Activated CD4-positive, alpha-beta memory T cell treated with anti-CD3 and anti-CD28 coated beads, Interleukin-2, amount 10 ng/mL, durations not matched to agents 7 days and 5 days (primary cell): ENCODE results near the gene SIL1. TPM values are rescaled to one million over a fixed set of nuclear protein-coding genes. Genes with fewer than 3 reads are reported as not detected.

ENCODE experiments used
- CTCF ChIA-PET: fragments of 350-600 bp; sonication (Branson Sonifier 250); formaldehyde crosslinking; loops from one replicate; lab custom pipeline; 2021; ENCODE audit warnings: antibody characterized with exemption, inconsistent platforms; lab: Charles Lee
- POLR2A ChIA-PET: fragments of 350-600 bp; sonication (Branson Sonifier 250); formaldehyde crosslinking; loops from one replicate; lab custom pipeline; 2021; ENCODE audit warnings: antibody characterized with exemption; lab: Charles Lee
- DNase-seq: peaks from one replicate; pipeline ENCODE4 v3.0.0-alpha.2; 2020
- H3K27ac Mint-ChIP-seq: one replicate; pipeline ENCODE4 v1.8.0; 2021; ENCODE audit warnings: mild to moderate bottlenecking, mixed read lengths
- H3K27me3 Mint-ChIP-seq: one replicate; pipeline ENCODE4 v1.8.0; 2021; ENCODE audit warnings: mixed read lengths
- H3K36me3 Mint-ChIP-seq: one replicate; pipeline ENCODE4 v1.8.0; 2021; ENCODE audit warnings: low read depth, mixed read lengths
- H3K4me1 Mint-ChIP-seq: one replicate; pipeline ENCODE4 v1.8.0; 2021; ENCODE audit warnings: mixed read lengths
- H3K4me3 Mint-ChIP-seq: one replicate; pipeline ENCODE4 v1.8.0; 2021; ENCODE audit warnings: mild to moderate bottlenecking, mixed read lengths
- H3K9me3 Mint-ChIP-seq: one replicate; pipeline ENCODE4 v1.8.0; 2021; ENCODE audit warnings: mixed read lengths
- total RNA-seq, 2 experiments: library from RNA; stranded (reverse); gene quantifications; one replicate each; pipeline ENCODE4 v1.2.3, GENCODE V29; 2021

The SIL1 gene
- total RNA-seq, 2 experiments from 2014 or later = 23.1 to 39.7 TPM

DNA sequence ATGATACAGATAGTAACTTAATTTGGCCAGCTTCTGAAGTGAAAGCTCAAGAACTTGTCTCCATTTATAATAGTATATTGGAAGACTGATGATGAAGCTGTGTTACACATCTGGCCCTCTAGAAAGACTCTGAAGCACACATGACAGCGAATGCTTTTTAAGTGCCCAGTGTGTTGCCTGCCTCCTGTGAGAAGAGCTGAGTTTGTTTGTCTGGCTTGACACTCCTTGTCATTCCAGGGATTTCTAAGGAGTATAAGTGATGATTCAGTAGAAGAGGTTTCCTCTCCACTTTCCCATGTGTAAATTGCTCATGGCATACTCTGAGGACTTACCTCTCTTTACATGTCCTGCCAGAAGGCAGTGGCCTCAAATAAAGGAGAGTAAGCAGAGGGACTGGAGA lies 292.6 kb downstream of the SIL1 start:
- Mint-ChIP-seq H3K27ac (no peak overlapping the region), H3K4me1 (peaks cover 19% of the 10 kb centered on the region), H3K9me3 (no peaks in the 10 kb centered on the region), H3K27me3 (no peaks in the 10 kb centered on the region), H3K4me3 (no peak overlapping the region), H3K36me3 (peaks cover 24% of the 10 kb centered on the region)
- CTCF ChIA-PET = no interaction called here
- POLR2A ChIA-PET = no interaction called here
- DNase-seq = no peak

DNA sequence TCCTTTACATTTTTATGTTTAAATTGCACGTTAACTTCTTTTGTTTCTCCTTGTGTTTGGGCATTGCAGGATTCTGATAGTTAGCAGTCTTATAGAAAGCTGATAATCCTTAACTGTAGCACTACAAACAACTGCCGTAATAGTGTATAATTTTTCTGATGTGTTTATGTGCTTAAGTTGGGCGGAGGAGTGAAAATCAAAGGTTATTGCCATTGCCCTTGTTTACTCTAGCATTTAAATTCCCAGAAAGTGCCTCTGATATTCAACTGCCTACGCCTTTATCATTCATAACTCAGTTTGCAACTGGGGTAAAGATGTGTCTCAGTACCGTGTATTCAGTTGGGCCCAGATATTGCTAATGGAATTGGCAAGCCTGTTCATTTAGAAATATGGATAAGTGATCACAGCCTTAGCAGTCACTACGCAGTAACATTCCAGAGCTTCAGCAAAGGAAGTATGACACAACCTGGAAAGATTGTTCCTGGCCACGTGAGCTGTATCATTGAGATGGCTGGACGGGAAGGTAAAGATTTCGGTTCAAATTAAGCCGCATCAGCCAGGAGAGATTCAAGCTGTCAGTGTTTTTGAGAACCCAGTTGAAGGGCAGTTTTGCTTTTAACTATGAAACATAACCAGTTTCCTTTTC lies 294.9 kb downstream of the SIL1 start:
- Mint-ChIP-seq H3K36me3 (peaks cover 13% of the 10 kb centered on the region), H3K4me1 (peaks cover 22% of the 10 kb centered on the region), H3K27me3 (peaks cover 2% of the 10 kb centered on the region), H3K9me3 (no peaks in the 10 kb centered on the region), H3K27ac (no peak overlapping the region), H3K4me3 (no peak overlapping the region)
- no peak for DNase-seq
- ChIA-PET POLR2A (no interaction called here), CTCF (no interaction called here)

DNA sequence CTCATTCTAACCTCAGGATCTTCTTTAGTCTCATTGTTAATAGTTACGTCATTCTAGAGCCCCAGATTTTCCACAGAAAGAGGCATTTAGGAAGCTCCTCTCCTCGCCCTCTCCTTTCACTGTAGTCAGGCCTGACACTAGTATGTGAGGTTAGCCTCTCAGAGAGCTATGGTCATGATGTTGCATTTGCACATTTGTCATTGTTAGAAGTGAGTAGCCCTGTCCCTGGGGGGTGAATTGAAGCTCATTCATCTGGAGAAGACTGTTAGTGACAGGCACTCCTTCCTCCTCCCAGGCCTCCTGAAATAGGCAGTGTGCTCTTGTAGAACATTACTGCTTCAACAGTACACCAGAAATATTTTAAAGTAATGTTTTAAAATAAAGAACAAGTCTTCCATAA lies 296.5 kb downstream of the SIL1 start:
- H3K4me1 Mint-ChIP-seq = peaks cover 22% of the 10 kb centered on the region
- no peak overlapping the region for H3K27ac Mint-ChIP-seq
- DNase-seq = no peak
- ChIA-PET POLR2A (no interaction called here), CTCF (no interaction called here)
- no peak overlapping the region for H3K4me3 Mint-ChIP-seq
- peaks cover 2% of the 10 kb centered on the region for H3K27me3 Mint-ChIP-seq
- peaks cover 13% of the 10 kb centered on the region for H3K36me3 Mint-ChIP-seq
- no peaks in the 10 kb centered on the region for H3K9me3 Mint-ChIP-seq

DNA sequence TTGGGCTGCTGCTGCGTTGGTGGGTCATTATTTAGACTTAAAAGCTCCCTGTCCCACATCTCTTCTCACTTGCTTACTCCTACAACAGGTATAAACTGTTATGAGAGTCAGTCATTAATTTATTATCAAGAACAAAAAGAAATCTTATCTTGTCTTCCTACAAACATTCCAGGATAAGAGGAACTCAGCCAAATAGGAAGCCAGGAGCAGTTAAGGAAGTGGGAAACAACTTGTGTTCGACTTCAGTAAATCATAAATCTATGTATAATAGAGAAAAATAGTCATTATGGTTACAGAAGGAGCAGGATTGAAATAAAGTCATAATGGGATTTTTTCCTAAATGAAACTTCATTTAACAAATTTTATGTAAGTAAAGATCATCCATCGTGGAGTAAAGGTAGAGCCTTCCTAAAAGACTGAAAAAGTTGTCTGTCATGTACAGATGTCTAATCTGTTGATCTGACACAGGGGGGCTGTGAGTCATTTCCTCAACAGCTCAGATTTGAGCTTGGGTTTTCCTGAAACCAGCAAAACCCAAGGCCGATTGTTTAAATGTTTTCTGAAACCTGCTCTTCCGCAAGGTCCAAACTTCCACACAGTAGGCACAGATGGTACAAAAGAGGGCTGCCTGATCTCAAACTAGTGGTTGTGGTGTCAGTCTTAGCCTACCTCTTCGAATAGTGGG lies 297.7 kb downstream of the SIL1 start:
- Mint-ChIP-seq H3K27ac (no peak overlapping the region), H3K27me3 (peaks cover 2% of the 10 kb centered on the region), H3K4me1 (peaks cover 22% of the 10 kb centered on the region), H3K36me3 (peaks cover 11% of the 10 kb centered on the region), H3K9me3 (no peaks in the 10 kb centered on the region), H3K4me3 (no peak overlapping the region)
- DNase-seq = peak; percentile 30
- CTCF ChIA-PET = interaction anchor here (0.8 kb wide), 1 partner anchor 20 kb away, joined by 4 read pairs; no protein-coding TSS in a partner anchor
- POLR2A ChIA-PET = no interaction called here

DNA sequence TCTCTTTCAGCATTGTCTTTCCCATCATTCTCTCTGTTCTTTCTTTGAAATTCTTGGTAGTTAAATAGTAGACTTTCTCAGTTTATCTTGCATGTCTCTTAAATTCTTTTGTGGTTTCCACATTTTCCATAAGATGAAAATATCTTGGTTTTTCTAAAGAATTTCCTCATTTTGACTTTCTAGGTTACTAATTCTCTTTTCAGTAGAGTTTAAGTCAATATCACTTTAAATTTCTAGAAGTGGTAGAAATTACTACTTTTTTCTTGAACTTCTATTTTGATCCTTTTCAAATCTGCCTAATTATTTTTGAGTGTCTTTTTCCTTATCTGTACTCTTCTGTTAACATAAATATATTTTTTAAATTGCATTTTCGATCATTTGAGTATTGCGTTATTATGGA lies 299.4 kb downstream of the SIL1 start:
- peaks cover 3% of the 10 kb centered on the region for H3K27me3 Mint-ChIP-seq
- CTCF ChIA-PET = no interaction called here
- H3K4me1 Mint-ChIP-seq = peaks cover 23% of the 10 kb centered on the region
- POLR2A ChIA-PET = interaction anchor here (1.0 kb wide), 1 partner anchor 28 kb away, joined by 3 read pairs; no protein-coding TSS in a partner anchor
- no peaks in the 10 kb centered on the region for H3K9me3 Mint-ChIP-seq
- DNase-seq = no peak
- H3K36me3 Mint-ChIP-seq = peaks cover 7% of the 10 kb centered on the region
- no peak overlapping the region for H3K27ac Mint-ChIP-seq
- no peak overlapping the region for H3K4me3 Mint-ChIP-seq

- Mint-ChIP-seq H3K4me3 (no peak overlapping the region), H3K27me3 (peaks cover 3% of the 10 kb centered on the region), H3K27ac (no peak overlapping the region), H3K36me3 (peaks cover 6% of the 10 kb centered on the region), H3K4me1 (peaks cover 22% of the 10 kb centered on the region), H3K9me3 (no peaks in the 10 kb centered on the region)
- DNase-seq = no peak
- POLR2A ChIA-PET = interaction anchor here (1.0 kb wide), 1 partner anchor 29 kb away, joined by 3 read pairs; no protein-coding TSS in a partner anchor
- CTCF ChIA-PET = no interaction called here
Observed at GRCh38 chr5:138898299-138898698, 299.9 kb downstream of the SIL1 start.

Other genes with a start within 250 kb of the SIL1 start
- gene MATR3, start 95.4 kb upstream of the SIL1 start, total RNA-seq = 100 to 1,000 TPM; 168 to 193 TPM
- gene PAIP2, start 143.5 kb upstream of the SIL1 start, total RNA-seq = 100 to 1,000 TPM; 127 to 130 TPM
- 1 to 10 TPM; 1.0 to 1.8 TPM for gene SLC23A1, start 184.9 kb upstream of the SIL1 start, total RNA-seq
- gene MZB1, start 191.5 kb upstream of the SIL1 start, total RNA-seq = 10 to 100 TPM; 48.1 TPM
- 1 to 10 TPM; 5.5 TPM for gene PROB1, start 196.7 kb upstream of the SIL1 start, total RNA-seq
- gene SPATA24, start 205.7 kb upstream of the SIL1 start, total RNA-seq = 1 to 10 TPM; 9.4 to 9.5 TPM
- gene DNAJC18, start 241.2 kb upstream of the SIL1 start, total RNA-seq = 10 to 100 TPM; 16.1 to 17.0 TPM